Cardiac fibroblast (primary cell): ENCODE data around the gene ZSCAN2.
A peak's percentile ranks its signal among the peaks of the same experiment; 100 is the strongest.

Source experiments
- DNase-seq, 2 donors: peaks; one replicate each; pipeline versions ENCODE4 v3.0.0 to v3.0.0-alpha.2; 2010; ENCODE audit warnings: low read depth in 2 of 2
- H3K4me3 ChIP-seq, 2 donors: replicated peaks in 1 of 2; 1 replicate in 1 of 2; 2 replicates in 1 of 2; pipeline ENCODE4 v1.5.1; 2011; ENCODE audit warnings: low read depth in 2 of 2, low read length in 2 of 2, mild to moderate bottlenecking in 2 of 2, moderate library complexity in 1 of 2
- CTCF ChIP-seq: IDR thresholded peaks from one replicate; pipeline ENCODE4 v1.5.1; 2011; ENCODE audit warnings: low read depth, mild to moderate bottlenecking, low read length, inconsistent platforms

The ZSCAN2 gene

DNA sequence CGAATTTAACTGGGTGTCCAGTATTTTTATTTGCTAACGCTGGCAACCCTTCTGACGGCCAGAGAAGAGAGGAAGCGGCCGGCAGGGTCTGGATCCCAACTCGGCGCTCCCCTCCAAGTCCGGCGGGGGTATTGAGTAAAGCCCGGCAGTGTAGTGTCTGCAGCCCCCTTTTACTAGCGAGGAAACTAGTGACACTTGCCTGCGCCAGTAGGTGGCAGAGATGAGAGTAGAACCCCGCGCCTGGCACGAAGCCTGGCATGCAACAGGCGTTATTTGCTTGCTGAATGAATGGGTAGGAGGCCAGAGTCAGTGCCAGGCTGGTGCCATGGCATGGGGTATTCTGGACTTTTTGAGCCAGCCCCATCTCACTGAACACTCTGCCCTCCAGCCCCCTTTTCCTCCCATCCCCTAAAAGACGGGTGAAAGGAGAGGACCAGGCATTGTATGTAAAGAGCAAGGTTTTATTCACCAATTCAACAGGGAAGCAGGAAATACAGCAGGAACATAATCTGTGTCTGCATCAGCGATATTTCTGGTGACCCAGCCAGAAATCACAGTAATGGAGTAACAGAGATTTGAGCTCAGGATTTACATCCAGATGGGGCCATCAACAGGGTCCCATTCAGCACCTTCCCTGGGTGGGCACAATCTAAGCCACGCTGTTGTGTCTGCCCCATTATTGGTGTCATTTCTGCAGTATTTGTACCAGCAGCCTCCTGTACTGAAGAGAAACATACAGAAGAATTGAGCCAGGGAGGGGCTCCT, 54.1 kb downstream of the ZSCAN2 start:
- peak; percentile 76 for TF ChIP-seq CTCF
- peak; percentile 82 to 88 for DNase-seq
- peak overlapping the region; percentile 94 to 96 for H3K4me3 ChIP-seq

DNA sequence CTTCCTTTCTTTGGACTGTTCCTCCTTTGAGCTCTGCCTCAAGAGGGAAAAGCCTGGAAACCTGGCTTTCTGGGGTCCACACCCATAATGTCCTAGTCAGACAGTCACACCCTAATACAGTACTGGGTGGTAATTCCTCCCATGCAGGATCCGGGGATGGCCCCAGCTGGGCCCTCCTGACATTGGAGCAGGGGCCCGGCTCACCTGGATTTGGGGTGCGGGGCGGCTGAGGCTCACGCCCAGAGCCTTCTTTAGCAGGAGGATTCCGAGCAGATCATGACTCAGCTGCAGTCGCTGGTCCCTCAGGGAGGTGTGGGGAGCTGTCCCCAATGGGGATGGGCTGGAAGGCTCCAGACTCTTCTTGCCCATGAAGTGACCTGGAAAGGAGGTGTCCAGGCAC, 56.2 kb downstream of the ZSCAN2 start:
- no peak overlapping the region for H3K4me3 ChIP-seq
- no peak for DNase-seq
- TF ChIP-seq CTCF: no peak

DNA sequence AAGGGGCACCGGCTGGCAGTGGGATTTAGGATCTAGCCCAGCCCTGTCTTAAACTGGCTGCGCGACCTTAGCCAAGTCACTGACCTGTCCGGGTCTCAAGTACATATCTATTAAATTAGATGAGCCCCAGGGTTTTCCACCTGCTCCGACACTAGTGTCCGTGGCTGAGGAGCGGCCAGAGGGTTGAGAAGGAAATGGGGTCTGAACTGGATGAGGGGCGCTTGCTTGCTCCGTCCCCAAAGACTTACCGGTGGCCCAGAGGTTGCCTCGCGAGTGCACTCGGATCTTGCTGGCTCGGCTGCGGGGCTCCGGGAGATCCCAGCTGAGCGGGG, 56.9 kb downstream of the ZSCAN2 start:
- H3K4me3 ChIP-seq: peak overlapping the region; percentile 40 to 54
- no peak for DNase-seq
- TF ChIP-seq CTCF: no peak

GRCh38 chr15:84658080-84658787, 57.4 kb downstream of the ZSCAN2 start, which contains the start of gene NMB:
TSS of gene NMB (minus strand) at chr15:84658199. CDS start at chr15:84658152, 47 bp downstream.
- TF ChIP-seq CTCF: peak; percentile 48
- peak; percentile 56 to 78 for DNase-seq
- H3K4me3 ChIP-seq: peak within 1 kb of the TSS; percentile 40 to 54

GRCh38 chr15:84658788-84659411, 58.1 kb downstream of the ZSCAN2 start:
- TF ChIP-seq CTCF: no peak
- DNase-seq: no peak
- peak overlapping the region in 1 of 2 donors; percentile 54 for H3K4me3 ChIP-seq

GRCh38 chr15:84659904-84660781, 59.3 kb downstream of the ZSCAN2 start:
- TF ChIP-seq CTCF: no peak
- H3K4me3 ChIP-seq: no peak overlapping the region
- DNase-seq: no peak
